OCI-LY3 (cell line): Measurements from ENCODE around the gene UGT1A5.

Experiments
- CTCF ChIP-seq: fragments of 200-600, 300-600 bp; sonication (generic); IDR thresholded peaks from 2 replicates; pipeline ENCODE4 v1.5.1; 2014; ENCODE audit warnings: antibody characterized with exemption, low read length, low read depth
- EZH2phosphoT487 ChIP-seq: fragments of 200-600 bp; shearing (Covaris generic); IDR thresholded peaks from 2 replicates; pipeline ENCODE4 v1.6.1; 2018; ENCODE audit warnings: antibody characterized with exemption, mixed run types, low read depth

- TF ChIP-seq CTCF, result 0 out of 2 replicates have a peak, but pooled peaks have one; percentile 12
- TF ChIP-seq EZH2phosphoT487, result no peak
Observed at GRCh38 chr2:233674314-233674713, 38.4 kb upstream of the UGT1A5 start.
